DOHH2 (cell line): Measurements from ENCODE around the gene NUDC.

Experiments used
- CTCF ChIP-seq: fragments of 200-600 bp; sonication (generic); IDR thresholded peaks from one replicate; pipeline ENCODE4 v1.5.1; 2014; ENCODE audit warnings: antibody characterized with exemption, mild to moderate bottlenecking, low read depth, low read length; ENCODE audit not compliant: poor library complexity, severe bottlenecking
- EZH2phosphoT487 ChIP-seq: fragments of 200-600 bp; sonication (generic); IDR thresholded peaks from 2 replicates; pipeline ENCODE4 v1.6.1; 2017; ENCODE audit warnings: borderline replicate concordance, mild to moderate bottlenecking, antibody characterized with exemption, low read length, moderate library complexity, mixed read lengths

- no peak for TF ChIP-seq CTCF
- no peak for TF ChIP-seq EZH2phosphoT487
Measured at GRCh38 chr1:26965213-26965612, 43.7 kb downstream of the NUDC start.
